HT-29 (cell line): ENCODE results near the gene PTPRN2. TPM values are rescaled to one million over a fixed set of nuclear protein-coding genes. Genes with fewer than 3 reads are reported as not detected.
"Not testable (repeated sequence)": the region's sequence is repeated elsewhere in the genome, so short reads cannot be mapped to it uniquely, and the experiment has no call there.

Experiments
- DNase-seq: peaks from one replicate; pipeline ENCODE4 v3.0.0-alpha.2; 2015; ENCODE audit warnings: low spot score
- total RNA-seq: library from RNA; depleted of rRNA; stranded (reverse); fragments of >200 nt; shearing (Covaris generic); gene quantifications from 2 replicates; pipeline ENCODE4 v1.2.3, GENCODE V29; 2014

Gene PTPRN2
- total RNA-seq, 1 experiment from 2014 or later, result 1.7 TPM

- DNase-seq, result no peak
Measured at GRCh38 chr7:157981778-157982177, 605.8 kb downstream of the PTPRN2 start.

GRCh38 chr7:157980774-157981173 is 606.8 kb downstream of the PTPRN2 start:
- DNase-seq, result no peak

- DNase-seq, result not testable (repeated sequence)
Measured at GRCh38 chr7:157980341-157980731, 607.3 kb downstream of the PTPRN2 start.

DNA sequence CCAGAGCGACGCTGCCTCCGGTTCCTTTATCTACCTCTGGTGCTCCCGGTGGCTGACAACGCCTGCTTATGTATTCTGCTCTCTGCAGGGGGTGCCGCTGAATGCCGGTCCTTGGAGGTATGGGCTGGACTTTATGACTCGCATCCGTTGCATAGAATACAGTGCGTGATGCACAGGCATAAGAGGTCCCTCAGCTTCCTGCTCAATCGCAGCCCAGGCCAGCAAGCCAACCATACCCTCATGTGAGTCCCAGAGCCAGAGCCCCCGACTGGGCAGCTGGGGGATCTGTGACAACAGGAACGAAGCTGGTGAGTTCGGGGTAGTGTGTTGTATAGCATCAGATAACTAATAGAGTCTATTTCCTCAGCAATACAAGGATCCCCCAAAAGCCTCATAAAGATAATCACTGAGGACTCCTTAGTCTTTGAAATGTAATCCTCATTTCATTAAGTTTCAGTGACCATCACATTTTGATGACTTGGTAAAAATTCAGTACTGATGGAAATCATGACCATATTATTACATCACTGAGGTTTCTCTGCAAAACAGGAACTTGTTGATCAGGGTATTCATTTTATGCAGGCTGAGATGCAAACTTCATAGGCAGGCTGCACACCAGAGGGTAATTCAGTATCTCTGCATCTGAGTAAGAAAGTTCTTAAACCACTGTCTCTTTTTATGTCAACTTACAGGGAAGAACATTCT is 607.8 kb downstream of the PTPRN2 start:
- DNase-seq, result no peak

DNA sequence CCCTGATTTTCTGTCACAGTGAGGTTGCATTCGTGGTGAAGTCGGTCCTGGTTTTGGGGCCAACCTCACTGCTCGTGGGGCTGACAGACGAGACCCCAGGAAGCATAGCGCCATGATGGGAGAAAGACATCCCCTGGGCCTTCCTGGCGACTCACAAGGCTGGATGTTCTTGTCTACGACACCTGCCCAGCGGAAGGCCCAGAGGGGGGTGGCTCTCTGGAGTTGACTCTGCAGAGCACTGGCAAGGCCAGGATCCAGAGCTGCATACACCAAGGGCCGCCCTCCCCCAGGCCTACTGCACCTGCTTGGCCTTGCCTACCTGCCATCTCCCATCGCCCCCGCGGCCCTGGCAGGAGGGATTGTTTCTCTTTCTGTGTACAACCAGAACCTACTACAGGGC is 608.9 kb downstream of the PTPRN2 start:
- no peak for DNase-seq

DNA sequence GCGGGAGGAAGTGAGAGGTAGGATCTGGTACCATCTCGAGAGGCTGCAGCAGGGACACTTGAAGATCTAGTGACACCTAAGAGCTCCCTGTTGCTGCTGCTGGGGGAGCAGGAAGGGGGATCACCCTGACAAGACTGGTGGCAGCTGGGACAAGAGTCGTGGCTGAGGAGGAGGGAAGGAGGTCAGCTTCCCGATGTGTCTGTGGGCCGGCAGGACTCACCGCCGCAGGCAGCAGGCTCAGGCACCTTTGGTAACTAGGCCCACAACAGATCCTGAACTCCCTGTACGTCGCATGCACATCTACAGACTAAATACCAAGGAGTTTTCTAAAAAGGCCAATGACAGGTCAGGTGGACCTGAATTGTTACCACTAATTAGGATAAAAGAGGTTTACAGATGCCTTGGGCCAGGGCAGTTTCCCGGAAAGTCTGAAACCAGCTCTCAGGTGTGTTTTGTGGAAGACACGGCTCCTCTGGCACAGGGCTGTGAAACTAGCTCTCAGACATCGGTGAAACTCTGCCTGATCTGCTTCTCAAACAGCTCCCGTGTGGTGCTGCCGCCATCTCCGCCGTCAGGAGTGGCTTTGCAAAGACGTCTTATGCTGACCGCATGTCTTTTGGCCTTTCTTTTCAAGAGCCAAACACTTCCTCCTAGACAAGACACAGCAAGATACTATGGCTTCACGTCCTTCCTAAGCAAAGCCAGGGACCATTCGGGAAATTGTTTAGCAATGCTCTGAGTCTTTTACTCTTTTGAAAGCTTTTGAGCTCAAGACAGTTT is 609.7 kb downstream of the PTPRN2 start:
- DNase-seq, result no peak

GRCh38 chr7:157977306-157977705 is 610.3 kb downstream of the PTPRN2 start:
- no peak for DNase-seq

DNA sequence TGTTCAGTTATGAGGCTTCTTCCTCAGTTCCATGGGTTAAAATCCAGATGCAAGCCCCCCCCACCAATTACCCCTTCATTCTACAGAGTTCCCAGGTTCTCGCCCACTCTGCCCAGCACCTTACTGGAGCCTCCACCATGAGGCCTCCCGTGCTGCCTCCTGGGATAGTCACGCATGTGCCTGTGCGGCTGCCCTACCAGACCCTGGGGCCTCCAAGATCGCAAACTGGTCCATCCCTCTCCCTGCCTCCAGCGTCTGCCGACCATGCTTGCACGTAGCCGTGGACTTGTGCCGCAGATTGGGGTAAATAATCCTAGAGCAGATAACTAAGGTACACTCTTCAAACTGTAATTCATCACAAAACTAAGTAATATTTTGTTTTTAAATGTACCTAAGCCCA is 611.2 kb downstream of the PTPRN2 start:
- DNase-seq, result no peak

DNA sequence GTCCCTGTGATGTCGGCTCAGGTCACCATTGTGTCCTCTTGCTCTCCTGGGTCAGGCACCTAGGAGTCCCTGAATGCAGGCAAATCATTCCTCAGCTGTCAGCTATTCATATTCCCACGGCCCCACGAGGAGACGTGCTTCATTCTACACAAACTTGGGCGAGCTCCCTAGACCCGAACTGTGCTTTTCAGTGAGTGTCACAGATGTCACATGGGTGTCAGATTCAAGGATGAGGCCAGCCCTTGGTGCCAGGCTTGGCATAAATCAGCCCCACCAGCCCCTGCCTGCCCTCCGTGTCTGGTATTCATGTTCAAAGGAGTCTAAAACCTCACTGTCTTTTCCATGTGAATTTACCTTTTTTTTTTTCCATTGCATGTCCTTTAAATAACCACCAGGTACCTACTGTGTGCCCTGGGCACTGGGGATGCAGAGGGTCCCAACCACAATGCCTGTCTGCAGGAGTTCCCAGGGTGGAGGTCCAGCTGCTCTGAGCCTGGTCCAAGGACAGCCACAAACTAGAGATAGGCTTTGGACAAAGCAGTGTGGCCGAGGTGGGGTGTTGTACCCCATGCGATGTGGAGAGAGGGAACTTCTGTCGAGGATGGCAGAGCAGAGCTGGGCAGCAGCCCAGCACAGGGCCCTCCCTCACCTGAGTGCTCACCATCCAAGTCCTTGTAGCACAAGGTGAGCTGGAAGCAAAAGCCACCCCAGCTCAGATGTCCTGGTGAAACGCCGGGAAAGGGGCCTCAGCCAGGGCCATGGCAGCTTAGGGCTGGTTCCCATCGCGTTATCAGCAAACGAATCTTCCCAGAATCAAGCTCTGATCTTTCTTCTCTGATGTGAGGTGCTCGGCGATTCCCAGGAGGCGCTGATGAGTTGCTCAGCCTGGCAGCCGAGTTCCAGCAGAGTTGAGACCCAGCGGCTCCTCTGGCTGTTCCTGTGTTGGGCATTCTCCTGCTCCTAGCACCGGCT is 611.9 kb downstream of the PTPRN2 start:
- no peak for DNase-seq

- no peak for DNase-seq
Measured at GRCh38 chr7:157974678-157975230, 612.9 kb downstream of the PTPRN2 start.

- no peak for DNase-seq
Measured at GRCh38 chr7:157973971-157974677, 613.5 kb downstream of the PTPRN2 start.

DNA sequence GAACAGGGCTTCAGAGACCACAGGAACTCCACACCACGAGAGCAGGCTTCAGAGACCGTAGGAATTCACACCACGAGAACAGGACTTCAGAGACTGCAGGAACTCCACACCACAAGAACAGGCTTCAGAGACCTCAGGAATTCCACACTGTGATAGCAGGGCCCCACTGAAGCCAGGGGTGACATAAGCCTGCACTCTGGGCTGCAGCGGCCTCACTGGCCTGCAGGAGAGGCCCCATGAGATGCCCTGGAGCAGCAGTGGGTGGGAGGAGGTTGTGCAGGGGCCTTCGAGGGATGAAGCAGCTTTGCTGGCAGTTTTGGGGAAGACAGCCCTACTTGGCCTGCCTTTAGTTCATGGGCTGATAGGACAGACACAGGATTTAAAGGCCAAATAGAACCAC is 614.7 kb downstream of the PTPRN2 start:
- DNase-seq, result no peak

DNA sequence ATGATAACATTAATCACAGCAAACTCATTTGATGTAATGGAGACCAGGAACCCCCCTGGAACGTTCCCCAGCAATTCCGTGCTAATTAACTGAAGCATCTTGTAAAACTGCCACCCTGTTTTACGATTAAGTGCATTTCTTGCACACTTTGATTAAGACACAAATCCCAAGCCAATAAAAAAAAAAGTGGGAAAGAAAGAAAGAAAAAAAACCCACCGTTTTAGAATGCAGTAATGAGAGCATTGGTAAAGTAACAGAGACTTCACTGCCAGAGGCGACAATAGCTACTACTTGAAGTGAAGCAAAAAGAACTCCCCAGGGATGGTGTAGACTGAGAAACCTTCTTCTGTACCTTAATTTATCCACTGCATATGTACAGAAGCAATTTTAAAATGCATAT is 616.1 kb downstream of the PTPRN2 start:
- DNase-seq, result no peak

DNA sequence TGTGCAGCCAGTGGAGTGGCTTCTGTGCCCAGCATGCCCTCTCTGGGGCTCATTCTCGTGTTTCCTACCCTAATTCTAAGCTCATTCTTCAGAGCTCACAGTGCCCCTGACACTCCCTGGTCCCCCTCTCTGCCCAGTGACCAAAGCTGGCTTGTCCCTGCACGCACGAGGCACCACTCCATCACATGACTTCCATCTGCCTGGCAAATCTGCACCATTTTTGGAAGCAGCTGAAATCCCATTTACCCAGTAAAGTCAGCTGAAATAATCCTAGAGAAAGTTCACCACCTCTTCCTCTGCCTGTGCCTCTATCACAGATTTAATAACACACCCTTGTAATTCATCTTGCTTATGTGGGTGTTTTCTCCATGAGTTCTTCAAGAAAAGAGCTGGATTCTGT is 616.9 kb downstream of the PTPRN2 start:
- no peak for DNase-seq

- no peak for DNase-seq
Measured at GRCh38 chr7:157969995-157970394, 617.6 kb downstream of the PTPRN2 start.

- DNase-seq, result no peak
Measured at GRCh38 chr7:157966490-157966889, 621.1 kb downstream of the PTPRN2 start.

GRCh38 chr7:157964521-157964920 is 623.1 kb downstream of the PTPRN2 start:
- no peak for DNase-seq

- DNase-seq, result no peak
Measured at GRCh38 chr7:157964016-157964415, 623.6 kb downstream of the PTPRN2 start.

- DNase-seq, result no peak
Measured at GRCh38 chr7:157963526-157963925, 624.1 kb downstream of the PTPRN2 start.

DNA sequence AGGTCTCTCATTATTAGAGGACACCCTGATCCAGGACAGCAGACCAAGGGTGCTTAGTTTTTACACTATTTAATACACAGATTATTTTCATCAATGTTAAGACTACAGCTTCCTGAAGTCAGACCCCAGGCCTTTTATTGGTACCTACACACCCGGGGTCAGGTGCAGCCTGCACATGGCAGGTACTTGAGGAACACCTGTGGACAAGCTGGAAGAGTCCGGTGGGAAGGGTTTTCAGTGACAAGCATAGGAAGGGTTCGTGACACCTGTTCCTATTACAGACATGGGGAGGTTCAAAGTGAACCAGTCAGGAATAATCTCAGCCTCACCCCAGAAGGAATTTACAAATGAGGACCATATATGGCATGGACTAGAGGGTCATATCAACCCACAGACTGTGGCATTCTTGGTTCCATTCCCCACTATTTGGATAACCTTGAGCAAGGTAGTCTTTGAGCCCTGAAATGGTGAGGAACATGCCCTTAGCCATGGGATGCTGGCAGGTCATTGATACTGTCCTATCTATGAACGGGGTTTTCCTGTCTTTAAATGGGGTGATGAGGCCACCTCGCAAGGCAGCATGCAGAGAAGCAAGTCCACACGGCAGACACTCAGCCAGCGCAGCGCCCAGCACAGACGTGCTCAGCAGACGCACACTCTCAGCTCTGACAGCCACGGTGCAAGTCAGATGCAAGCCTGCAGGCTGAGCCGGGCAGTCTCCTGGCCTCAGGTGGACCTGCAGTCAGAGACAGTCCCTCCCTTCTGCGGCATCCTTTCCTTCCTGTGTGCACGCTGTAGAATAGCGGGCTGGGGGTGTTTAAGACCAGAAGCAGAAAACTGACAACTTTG is 624.9 kb downstream of the PTPRN2 start:
- DNase-seq, result no peak
